Spleen (tissue), 11 donors: ENCODE measurements around the gene TMEM132D. TPM values are rescaled to one million over a fixed set of nuclear protein-coding genes. Genes with fewer than 3 reads are reported as not detected.

Experiments
- DNase-seq: peaks from one replicate; pipeline ENCODE4 v3.0.0-alpha.2; 2020
- H3K27ac ChIP-seq, 8 donors: fragments of 200-600 bp; sonication (generic) in 7 of 8; 1 replicate in 4 of 8; 2 replicates in 4 of 8; pipeline versions ENCODE4 v1.5.0 to v1.8.0; 2016 to 2021; ENCODE audit warnings: inconsistent platforms in 4 of 8, mild to moderate bottlenecking in 4 of 8, moderate library complexity in 1 of 8
- H3K27me3 ChIP-seq, 7 donors: fragments of 200-600 bp; sonication (generic) in 6 of 7; replicated peaks in 1 of 7; 1 replicate in 4 of 7; 2 replicates in 3 of 7; pipeline versions ENCODE4 v1.5.0 to v1.8.0; 2016 to 2021; ENCODE audit warnings: inconsistent platforms in 3 of 7, mild to moderate bottlenecking in 1 of 7
- H3K36me3 ChIP-seq, 6 donors: fragments of 200-600 bp; sonication (generic) in 5 of 6; 1 replicate in 4 of 6; 2 replicates in 2 of 6; pipeline versions ENCODE4 v1.5.0 to v1.8.0; 2016 to 2021; ENCODE audit warnings: inconsistent platforms in 2 of 6
- H3K4me1 ChIP-seq, 6 donors: fragments of 200-600 bp; sonication (generic) in 5 of 6; 1 replicate in 3 of 6; 2 replicates in 3 of 6; pipeline versions ENCODE4 v1.5.0 to v1.8.0; 2016 to 2021; ENCODE audit warnings: inconsistent platforms in 3 of 6
- H3K4me3 ChIP-seq, 8 donors: fragments of 200-600 bp; sonication (generic) in 7 of 8; 1 replicate in 4 of 8; 2 replicates in 4 of 8; pipeline versions ENCODE4 v1.5.0 to v1.8.0; 2016 to 2021; ENCODE audit warnings: inconsistent platforms in 4 of 8, mild to moderate bottlenecking in 4 of 8, moderate library complexity in 2 of 8
- H3K9me3 ChIP-seq, 8 donors: fragments of 200-600 bp; sonication (generic) in 7 of 8; 1 replicate in 4 of 8; 2 replicates in 4 of 8; pipeline versions ENCODE4 v1.5.0 to v1.8.0; 2016 to 2021; ENCODE audit warnings: inconsistent platforms in 4 of 8
- CTCF ChIP-seq, 11 experiments: fragments of 200-600 bp in 7 of 11; fragments of 450-650 bp in 4 of 11; sonication (generic) in 4 of 11; IDR thresholded peaks in 8 of 11; conservative IDR thresholded peaks in 3 of 11; 1 replicate in 7 of 11; 2 replicates in 4 of 11; pipeline versions ENCODE4 v1.4.0 to v1.8.0; 2016 to 2021; ENCODE audit warnings: antibody characterized with exemption in 11 of 11, inconsistent platforms in 4 of 11, mild to moderate bottlenecking in 1 of 11
- POLR2A ChIP-seq, 3 donors: fragments of 450-650 bp; IDR thresholded peaks; one replicate each; pipeline ENCODE4 v1.5.1; 2017; ENCODE audit warnings: antibody characterized with exemption in 3 of 3, mild to moderate bottlenecking in 1 of 3
- POLR2AphosphoS5 ChIP-seq, 3 donors: sonication (generic); formaldehyde crosslinking; IDR thresholded peaks; one replicate each; pipeline ENCODE4 v1.5.1; 2017; ENCODE audit warnings: antibody characterized with exemption in 3 of 3
- WGBS, 5 donors: extraction: QIAGEN DNeasy Blood & Tissue Kit in 3 of 5; methylation state at CpG; one replicate each; pipeline versions ENCODE4 v1.1.5 to v1.1.7; 2013 to 2018; 5-methylcytosine and 5-hydroxymethylcytosine counted together
- intact Hi-C: fragments of 100-400 bp; cut with DNase I; formaldehyde crosslinking; loops from one replicate; pipeline ENCODE4 v1.15.0; 2023; ENCODE audit warnings: low total_unique reads
- polyA plus RNA-seq, 3 donors: library from polyadenylated mRNA; stranded (reverse); fragments of 200-250 nt; gene quantifications; one replicate each; pipeline ENCODE4 v1.2.1, GENCODE V29; 2013
- total RNA-seq, 7 donors: library from RNA; depleted of rRNA in 3 of 7; stranded (reverse); fragments of >200 nt in 3 of 7; fragmentation: NEBNext Ultra II Directional in 4 of 7; extraction: Animal tissue kit (Norgen Biotek cat#: 25700) in 4 of 7; gene quantifications; one replicate each; pipeline versions ENCODE4 v1.1.0 to v1.2.1, GENCODE V29; 2016 to 2021
- donor health status: healthy with polysubstance abuse.
- donor health status: DM: no; HTN: no; CAD: no; lungs with moderate emphysema.
- donor health status: DM: no; HTN: no; CAD: no.
- donor health status: Bipolar disorder and iron deficiency.
- donor health status: healthy.
- donor health status: DM: no; HTN: no; CAD: no.
- donor health status: DM: yes; HTN: yes; CAD: no.

Gene TMEM132D
- total and polyA plus RNA-seq, 10 donors: 0.03 TPM; not detected in 9

- H3K27me3 ChIP-seq: no peaks in the 10 kb centered on the region
- DNase-seq: no peak
- WGBS, 5 donors: 62 to 71% (median 63%) methylated on average over 9 of the region's 9 CpGs
- no peak overlapping the region for H3K27ac ChIP-seq
- no peak overlapping the region for H3K4me3 ChIP-seq
- TF ChIP-seq POLR2AphosphoS5 (IDR thresholded peaks at IDR 0.05): no peak
- no peak for TF ChIP-seq CTCF (IDR thresholded peaks at IDR 0.05 in 8 of 11, conservative IDR thresholded peaks at IDR 0.05 in 3 of 11)
- no peak for TF ChIP-seq POLR2A (IDR thresholded peaks at IDR 0.05)
- no peaks in the 10 kb centered on the region for H3K4me1 ChIP-seq
- H3K36me3 ChIP-seq: no peaks in the 10 kb centered on the region
- H3K9me3 ChIP-seq: peaks cover 0 to 53% (median 18%) of the 10 kb centered on the region in 8 donors
- intact Hi-C loops: no loop called here
Observed at GRCh38 chr12:129613314-129613713, 290.5 kb downstream of the TMEM132D start.

GRCh38 chr12:129610601-129611120 is 293.2 kb downstream of the TMEM132D start:
- 64 to 78% (median 73%) methylated on average over 5 of the region's 5 CpGs for WGBS, 5 donors
- intact Hi-C loops: no loop called here

GRCh38 chr12:129607756-129608155 is 296.1 kb downstream of the TMEM132D start:
- Histone ChIP-seq H3K4me3 (no peak overlapping the region), H3K9me3 (peaks cover 0 to 21% (median 0%) of the 10 kb centered on the region in 8 donors), H3K27me3 (no peaks in the 10 kb centered on the region), H3K4me1 (peaks cover 0 to 7% (median 0%) of the 10 kb centered on the region in 6 donors), H3K36me3 (no peaks in the 10 kb centered on the region), H3K27ac (no peak overlapping the region)
- 56 to 71% (median 64%) methylated on average over 5 of the region's 5 CpGs for WGBS, 5 donors
- no peak for DNase-seq
- TF ChIP-seq CTCF (IDR thresholded peaks at IDR 0.05 in 8 of 11, conservative IDR thresholded peaks at IDR 0.05 in 3 of 11) (no peak), POLR2AphosphoS5 (IDR thresholded peaks at IDR 0.05) (no peak), POLR2A (IDR thresholded peaks at IDR 0.05) (no peak)
- intact Hi-C loops: no loop called here

More at GRCh38 chr12:129610601-129611120, 293.2 kb downstream of the TMEM132D start:
- DNase-seq: no peak
- Histone ChIP-seq H3K4me3 (no peak overlapping the region), H3K4me1 (peaks cover 0 to 7% (median 0%) of the 10 kb centered on the region in 6 donors), H3K36me3 (no peaks in the 10 kb centered on the region), H3K9me3 (peaks cover 0 to 33% (median 9%) of the 10 kb centered on the region in 8 donors), H3K27me3 (no peaks in the 10 kb centered on the region), H3K27ac (no peak overlapping the region)
- no peak for TF ChIP-seq POLR2AphosphoS5 (IDR thresholded peaks at IDR 0.05)
- TF ChIP-seq POLR2A (IDR thresholded peaks at IDR 0.05): no peak
- TF ChIP-seq CTCF (IDR thresholded peaks at IDR 0.05 in 8 of 11, conservative IDR thresholded peaks at IDR 0.05 in 3 of 11): no peak

- 38 to 49% (median 43%) methylated on average over 7 of the region's 7 CpGs for WGBS, 5 donors
- no peaks in the 10 kb centered on the region for H3K36me3 ChIP-seq
- no peak overlapping the region for H3K27ac ChIP-seq
- H3K4me1 ChIP-seq: peaks cover 0 to 7% (median 0%) of the 10 kb centered on the region in 6 donors
- intact Hi-C loops: no loop called here
- TF ChIP-seq CTCF (IDR thresholded peaks at IDR 0.05 in 8 of 11, conservative IDR thresholded peaks at IDR 0.05 in 3 of 11): no peak
- TF ChIP-seq POLR2AphosphoS5 (IDR thresholded peaks at IDR 0.05): no peak
- TF ChIP-seq POLR2A (IDR thresholded peaks at IDR 0.05): no peak
- H3K4me3 ChIP-seq: no peak overlapping the region
- peaks cover 0 to 24% (median 0%) of the 10 kb centered on the region in 8 donors for H3K9me3 ChIP-seq
- no peak for DNase-seq
- no peaks in the 10 kb centered on the region for H3K27me3 ChIP-seq
Observed at GRCh38 chr12:129607301-129607700, 296.5 kb downstream of the TMEM132D start.
